Cardiac septum (tissue), 1 donor: ENCODE data around the gene PAM. TPM values are rescaled to one million over a fixed set of nuclear protein-coding genes. Genes with fewer than 3 reads are reported as not detected.
"Not testable (repeated sequence)": the region's sequence is repeated elsewhere in the genome, so short reads cannot be mapped to it uniquely, and the experiment has no call there.

Experiments
- DNase-seq: peaks from one replicate; pipeline ENCODE4 v3.0.0-alpha.2; 2020; ENCODE audit warnings: low spot score
- intact Hi-C: fragments of 100-400 bp; cut with DNase I; formaldehyde crosslinking; loops from one replicate; pipeline ENCODE4 v1.14.0; 2022
- total RNA-seq: library from RNA; stranded (reverse); fragmentation: NEBNext Ultra II Directional; extraction: Animal tissue kit (Norgen Biotek cat#: 25700); gene quantifications from one replicate; pipeline ENCODE4 v1.2.1, GENCODE V29; 2021
- donor health status: DM: no; HTN: no; CAD: no.

PAM gene
- total RNA-seq, 1 donor from 2014 or later: 1,080 TPM

- intact Hi-C loops: loop anchor here (10.0 kb wide), 1 partner anchor 187 kb away; no protein-coding TSS in a partner anchor
- no peak for DNase-seq
Observed at GRCh38 chr5:102772273-102772672, 17.2 kb downstream of the PAM start.

DNA sequence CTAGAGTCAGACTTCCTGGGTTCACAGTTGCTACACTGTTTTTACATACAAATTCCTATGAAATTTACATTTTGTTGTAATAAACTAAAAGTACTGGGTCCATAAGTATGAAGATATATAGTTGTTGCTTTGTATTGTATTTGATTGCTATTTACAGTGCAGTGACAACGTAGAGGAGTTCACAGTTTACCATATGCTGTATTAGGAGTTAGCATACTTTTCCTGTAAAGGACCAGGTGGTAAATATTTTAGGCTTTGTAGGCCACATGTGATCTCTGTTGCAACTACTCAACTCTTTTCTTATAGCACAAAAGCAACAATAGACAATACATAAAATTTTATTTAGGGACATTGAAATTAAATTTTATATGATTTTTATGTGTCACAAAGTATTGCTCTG lies 18.0 kb downstream of the PAM start:
- intact Hi-C loops: loop anchor here (10.0 kb wide), 1 partner anchor 188 kb away; no protein-coding TSS in a partner anchor
- DNase-seq: no peak

- intact Hi-C loops: loop anchor here (2.0 to 10.0 kb wide), 2 partner anchors 13 to 191 kb away; no protein-coding TSS in a partner anchor
- not testable (repeated sequence) for DNase-seq
Observed at GRCh38 chr5:102775756-102776155, 20.7 kb downstream of the PAM start.

DNA sequence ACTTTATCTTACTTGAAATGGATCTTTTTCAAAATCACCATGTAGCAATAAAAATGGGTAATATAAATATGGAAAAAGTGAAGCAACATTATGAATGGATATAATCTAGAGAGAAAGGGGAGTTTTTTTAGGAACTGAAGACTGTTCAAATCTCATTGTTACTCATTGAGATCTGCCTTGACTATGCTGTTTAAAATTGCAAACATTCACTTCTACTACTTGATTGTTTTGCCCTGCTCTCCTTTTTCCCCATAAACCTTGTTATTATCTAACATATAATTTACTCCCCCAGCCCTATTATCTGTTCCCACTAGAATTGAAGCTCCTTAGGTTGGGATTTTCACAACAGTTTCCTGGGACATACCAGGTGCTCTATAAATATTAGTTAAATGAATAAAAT lies 22.0 kb downstream of the PAM start:
- no peak for DNase-seq
- intact Hi-C loops: loop anchor here (2.0 to 10.0 kb wide), 2 partner anchors 14 to 192 kb away; no protein-coding TSS in a partner anchor

GRCh38 chr5:102778478-102778877 lies 23.4 kb downstream of the PAM start:
- no peak for DNase-seq
- intact Hi-C loops: loop anchor here (10.0 kb wide), 1 partner anchor 194 kb away; no protein-coding TSS in a partner anchor

DNA sequence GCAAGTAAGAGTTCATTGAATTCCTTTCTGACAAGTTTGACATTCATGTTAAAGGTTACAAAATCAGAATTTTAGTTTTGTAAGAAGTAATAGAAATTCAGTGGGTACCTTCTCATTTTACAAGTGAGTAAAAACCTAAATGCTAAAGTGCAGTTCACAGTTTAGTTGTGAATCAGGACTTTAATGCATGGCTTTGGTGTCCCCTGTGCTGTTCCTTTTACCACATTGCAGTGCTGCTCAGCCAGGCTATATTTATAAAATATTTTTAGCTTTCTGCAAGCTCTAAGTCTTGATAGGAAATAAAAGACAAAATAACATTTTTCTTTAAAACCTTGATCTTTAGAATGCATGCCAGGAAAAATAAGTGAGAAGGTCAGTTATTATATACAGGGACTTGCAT lies 26.3 kb downstream of the PAM start:
- DNase-seq: no peak
- intact Hi-C loops: loop anchor here (5.0 kb wide), 3 partner anchors 86 to 336 kb away; no protein-coding TSS in a partner anchor

DNA sequence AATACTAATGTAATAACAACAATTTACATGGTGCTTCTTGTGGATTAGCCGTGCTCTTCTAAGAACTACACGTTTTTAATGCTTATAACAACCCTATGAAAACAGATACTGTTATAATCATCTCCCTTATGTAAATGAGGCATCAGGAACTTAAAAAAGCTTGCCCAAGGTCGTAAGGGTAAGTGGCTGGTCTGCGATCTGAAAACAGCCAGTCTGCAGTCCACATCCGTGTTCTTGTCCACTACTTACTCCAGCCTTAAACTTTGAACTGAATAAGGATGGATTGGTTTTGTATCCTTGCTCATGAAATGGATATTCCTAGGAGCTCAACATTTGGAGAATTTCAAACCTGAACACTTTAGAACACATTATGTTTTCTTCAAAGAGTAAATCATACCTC lies 26.7 kb downstream of the PAM start:
- intact Hi-C loops: loop anchor here (5.0 kb wide), 3 partner anchors 86 to 336 kb away; no protein-coding TSS in a partner anchor
- no peak for DNase-seq

DNA sequence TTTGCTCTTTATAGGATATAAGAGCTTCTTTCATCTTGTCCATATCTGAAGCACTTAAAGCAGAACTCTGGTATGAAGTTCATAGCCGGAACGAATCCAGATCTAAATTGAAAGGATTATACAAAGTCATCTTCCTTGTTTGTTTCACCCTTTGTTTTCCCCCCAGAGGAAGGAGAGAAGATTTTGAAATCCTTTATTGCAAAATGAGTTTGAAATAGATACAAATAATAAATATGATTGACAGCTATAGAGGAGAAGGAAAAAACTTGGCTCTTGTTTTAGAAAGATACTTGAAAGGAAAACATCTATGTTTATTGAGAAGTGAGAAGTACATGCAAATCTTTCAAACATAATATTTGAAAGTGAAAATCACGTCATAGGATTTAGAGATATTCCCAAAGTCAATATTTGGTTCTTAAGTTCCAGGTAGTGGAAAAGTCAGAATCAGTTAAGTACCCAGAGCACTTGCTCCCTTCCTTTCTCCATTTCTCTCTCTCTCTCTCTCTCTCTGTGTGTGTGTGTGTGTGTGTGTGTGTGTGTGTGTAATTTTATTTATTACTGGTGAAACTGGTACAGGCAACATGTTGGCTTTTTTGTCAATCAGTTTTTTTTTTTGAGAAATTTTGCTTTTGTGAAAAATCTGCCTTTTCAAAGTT lies 27.2 kb downstream of the PAM start:
- no peak for DNase-seq
- intact Hi-C loops: loop anchor here (5.0 kb wide), 3 partner anchors 85 to 335 kb away; no protein-coding TSS in a partner anchor

DNA sequence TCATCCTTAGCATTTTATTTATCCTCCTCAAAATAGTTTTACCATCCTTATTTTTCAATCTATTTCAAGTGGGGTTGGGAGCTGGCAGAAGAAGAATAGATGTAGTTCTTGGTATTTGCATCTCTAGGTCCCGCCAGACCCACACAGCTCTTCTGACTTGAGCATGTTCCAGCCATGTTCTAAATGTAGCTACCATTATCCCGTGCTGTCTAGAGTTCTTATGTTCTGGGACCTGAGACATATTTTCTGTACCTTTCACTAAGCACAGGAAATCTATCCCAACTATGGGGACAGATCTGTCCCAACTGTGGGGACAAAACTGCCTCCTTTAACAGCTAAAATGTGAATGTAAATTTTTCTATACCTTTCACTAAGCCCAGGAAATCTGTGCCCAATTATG lies 32.0 kb downstream of the PAM start:
- intact Hi-C loops: no loop called here
- DNase-seq: no peak

DNA sequence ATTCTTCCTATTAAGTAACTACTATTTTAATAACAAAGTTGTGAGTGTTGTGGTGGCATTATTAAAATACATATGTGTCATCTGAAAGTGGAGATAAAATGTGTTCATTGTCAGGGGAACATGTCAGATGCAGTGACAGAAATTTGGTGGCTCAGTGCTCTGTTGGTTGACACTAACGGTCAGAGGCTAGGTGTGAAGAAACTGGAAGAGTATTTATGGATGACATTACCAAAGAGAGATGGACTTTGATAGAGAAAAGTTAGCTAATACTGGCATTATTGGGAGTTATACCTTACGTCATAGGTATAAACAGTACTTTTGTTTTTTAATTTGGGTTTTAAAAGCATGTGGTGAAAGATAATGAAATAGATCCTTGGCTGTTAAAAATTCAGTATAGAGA lies 33.7 kb downstream of the PAM start:
- intact Hi-C loops: no loop called here
- DNase-seq: no peak

DNA sequence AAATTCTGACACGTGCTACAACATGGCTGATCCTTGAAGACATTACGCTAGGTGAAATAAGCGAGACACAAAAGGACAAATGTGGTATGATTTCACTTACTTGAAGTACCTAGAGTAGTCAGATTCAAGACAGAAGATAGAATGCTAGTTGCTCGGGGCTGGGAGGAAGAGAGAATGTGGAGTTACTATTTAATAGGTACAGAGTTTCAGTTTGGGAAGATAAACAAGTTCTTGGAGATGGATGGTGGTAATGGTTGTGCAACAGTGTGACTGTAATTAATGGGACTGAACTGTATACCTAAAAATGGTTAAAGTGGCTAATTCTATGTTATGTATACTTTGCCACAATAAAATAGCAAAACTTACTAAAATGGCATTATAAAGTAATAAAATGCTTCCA lies 34.4 kb downstream of the PAM start:
- intact Hi-C loops: no loop called here

GRCh38 chr5:102790748-102791147 lies 35.6 kb downstream of the PAM start:
- DNase-seq: no peak
- intact Hi-C loops: no loop called here

More for the DNA sequence above, 34.4 kb downstream of the PAM start:
- no peak for DNase-seq

GRCh38 chr5:102792705-102793104 lies 37.6 kb downstream of the PAM start:
- intact Hi-C loops: no loop called here
- DNase-seq: no peak

GRCh38 chr5:102794047-102794446 lies 38.9 kb downstream of the PAM start:
- intact Hi-C loops: no loop called here
- no peak for DNase-seq

DNA sequence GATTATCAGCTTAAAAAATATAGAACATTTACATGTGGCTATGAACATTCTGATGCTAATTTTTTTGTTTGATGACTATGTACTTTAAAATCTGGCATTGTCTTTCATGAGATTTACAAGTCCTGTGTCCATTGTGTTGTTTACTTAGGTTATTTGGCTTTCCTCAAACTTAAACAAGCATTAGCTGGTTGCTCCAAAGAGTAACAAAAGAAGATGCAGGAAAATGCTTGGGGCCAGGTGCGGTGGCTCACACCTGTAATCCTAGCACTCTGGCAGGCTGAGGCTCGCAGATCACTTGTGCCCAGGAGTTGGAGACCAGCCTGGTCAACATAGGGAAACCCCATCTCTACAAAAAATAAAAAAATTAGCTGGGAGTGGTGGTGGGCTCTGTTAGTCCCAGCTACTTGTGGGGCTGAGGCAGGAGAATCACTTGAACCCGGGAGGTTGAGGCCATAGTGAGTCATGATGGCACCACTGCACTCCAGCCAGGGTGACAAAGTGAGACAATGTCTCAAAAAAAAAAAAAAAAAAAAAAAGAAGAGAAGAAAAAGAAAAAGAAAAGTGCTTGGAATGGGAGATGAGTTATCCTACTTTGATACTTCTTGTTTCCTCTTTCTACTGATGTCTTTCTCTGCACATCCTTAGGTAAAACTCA lies 39.7 kb downstream of the PAM start:
- no peak for DNase-seq
- intact Hi-C loops: loop anchor here (5.0 kb wide), 1 partner anchor 72 kb away; no protein-coding TSS in a partner anchor

DNA sequence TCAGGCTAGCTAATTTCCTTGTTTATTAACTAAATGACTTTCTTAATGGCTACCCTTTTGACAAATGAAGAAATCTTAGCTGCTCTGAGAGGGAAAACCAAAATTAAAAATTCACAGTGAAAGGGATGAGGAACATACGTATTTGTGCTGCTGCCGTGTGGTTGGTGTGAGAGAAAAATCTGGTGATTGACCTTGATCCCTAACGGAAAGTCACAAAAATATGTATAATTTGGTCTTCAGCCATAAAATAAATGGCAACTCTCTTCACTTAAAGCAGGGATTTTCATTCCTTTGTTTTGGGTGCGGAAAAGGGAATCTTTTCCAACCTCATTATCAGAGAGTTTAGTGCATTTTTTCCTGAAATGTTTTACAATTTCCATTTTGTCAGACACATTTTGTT lies 40.4 kb downstream of the PAM start:
- no peak for DNase-seq
- intact Hi-C loops: loop anchor here (5.0 kb wide), 1 partner anchor 72 kb away; no protein-coding TSS in a partner anchor

DNA sequence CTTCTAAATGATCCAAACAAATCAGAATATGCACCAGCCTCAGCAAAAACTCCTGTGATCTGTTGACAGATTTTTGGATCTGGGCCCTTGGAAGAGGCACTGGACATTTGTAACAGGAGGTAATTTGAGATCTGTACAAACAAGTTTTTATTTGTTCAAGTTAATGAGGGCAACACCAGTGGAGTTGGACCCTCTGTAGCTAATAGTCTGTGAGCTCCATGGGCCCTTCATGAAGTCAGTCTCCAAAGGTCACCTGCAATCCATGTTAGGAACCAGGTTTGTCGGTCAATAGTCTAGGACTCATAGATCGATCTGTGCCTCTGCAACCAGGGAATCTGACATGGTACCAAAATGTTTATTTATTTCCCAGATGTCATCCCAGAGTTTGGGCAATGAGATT lies 40.9 kb downstream of the PAM start:
- intact Hi-C loops: loop anchor here (5.0 kb wide), 1 partner anchor 71 kb away; no protein-coding TSS in a partner anchor
- DNase-seq: no peak

- intact Hi-C loops: loop anchor here (5.0 kb wide), 1 partner anchor 71 kb away; no protein-coding TSS in a partner anchor
- DNase-seq: no peak
Observed at GRCh38 chr5:102796498-102796897, 41.4 kb downstream of the PAM start.

DNA sequence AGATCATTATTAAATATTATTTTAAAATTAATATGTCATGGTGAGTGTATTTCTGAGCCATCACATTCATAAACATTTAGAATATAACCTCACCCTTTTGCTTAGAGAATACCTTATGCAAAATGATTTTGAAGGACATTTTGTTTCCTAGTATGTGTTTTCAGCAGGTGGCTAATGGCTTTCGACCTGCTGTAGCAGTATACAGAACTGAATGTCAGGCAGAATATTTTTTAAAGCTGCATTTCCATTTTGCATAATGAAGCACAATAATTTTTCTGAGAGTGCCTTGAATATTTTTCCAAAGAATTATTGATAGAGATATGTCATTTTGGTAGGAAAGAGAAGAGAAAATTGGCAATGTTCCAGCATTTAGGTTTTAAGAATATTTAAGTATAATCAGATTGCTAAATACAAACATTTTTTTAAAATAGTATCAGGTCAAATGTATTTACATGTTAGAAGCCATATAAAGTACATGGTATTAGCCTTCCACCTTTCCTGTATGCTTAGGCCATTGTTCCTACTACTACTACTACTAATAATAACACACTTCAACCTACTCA lies 42.3 kb downstream of the PAM start:
- no peak for DNase-seq
- intact Hi-C loops: loop anchor here (5.0 kb wide), 1 partner anchor 70 kb away; no protein-coding TSS in a partner anchor

DNA sequence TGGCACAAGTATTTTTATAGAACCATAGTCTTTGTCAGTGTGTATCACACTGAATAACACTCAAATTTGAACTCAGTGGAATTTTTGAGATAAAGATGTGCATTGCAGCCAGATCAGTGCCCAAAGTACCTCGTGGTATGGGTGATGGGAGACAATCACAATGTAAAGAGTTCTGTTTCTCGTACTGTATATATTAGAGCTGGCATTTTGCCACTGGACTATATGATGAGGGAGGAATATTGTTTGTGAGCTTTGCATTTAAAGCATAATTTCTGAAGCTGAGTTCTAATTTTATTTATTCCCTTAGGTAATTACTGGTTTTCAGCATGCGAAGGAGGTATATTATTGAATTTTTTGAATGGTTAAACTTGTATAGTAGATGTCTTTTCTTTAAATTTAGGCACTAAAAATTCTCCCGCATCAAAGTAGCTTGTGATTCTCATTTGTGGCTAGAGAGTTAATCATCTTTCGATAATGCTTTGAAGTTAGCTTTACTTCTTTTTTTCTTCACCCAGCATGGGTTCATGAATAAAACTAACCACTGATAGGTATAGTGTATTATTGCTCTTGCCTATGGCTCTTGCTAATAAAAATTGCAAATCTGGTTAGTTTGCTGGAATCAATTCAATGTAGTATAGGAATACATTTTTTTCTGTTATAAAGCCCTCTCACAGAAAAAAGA lies 43.1 kb downstream of the PAM start:
- intact Hi-C loops: loop anchor here (5.0 kb wide), 1 partner anchor 69 kb away; no protein-coding TSS in a partner anchor
- no peak for DNase-seq
